ENCODE measurements around the gene C1QTNF12.

Gene C1QTNF12

DNA sequence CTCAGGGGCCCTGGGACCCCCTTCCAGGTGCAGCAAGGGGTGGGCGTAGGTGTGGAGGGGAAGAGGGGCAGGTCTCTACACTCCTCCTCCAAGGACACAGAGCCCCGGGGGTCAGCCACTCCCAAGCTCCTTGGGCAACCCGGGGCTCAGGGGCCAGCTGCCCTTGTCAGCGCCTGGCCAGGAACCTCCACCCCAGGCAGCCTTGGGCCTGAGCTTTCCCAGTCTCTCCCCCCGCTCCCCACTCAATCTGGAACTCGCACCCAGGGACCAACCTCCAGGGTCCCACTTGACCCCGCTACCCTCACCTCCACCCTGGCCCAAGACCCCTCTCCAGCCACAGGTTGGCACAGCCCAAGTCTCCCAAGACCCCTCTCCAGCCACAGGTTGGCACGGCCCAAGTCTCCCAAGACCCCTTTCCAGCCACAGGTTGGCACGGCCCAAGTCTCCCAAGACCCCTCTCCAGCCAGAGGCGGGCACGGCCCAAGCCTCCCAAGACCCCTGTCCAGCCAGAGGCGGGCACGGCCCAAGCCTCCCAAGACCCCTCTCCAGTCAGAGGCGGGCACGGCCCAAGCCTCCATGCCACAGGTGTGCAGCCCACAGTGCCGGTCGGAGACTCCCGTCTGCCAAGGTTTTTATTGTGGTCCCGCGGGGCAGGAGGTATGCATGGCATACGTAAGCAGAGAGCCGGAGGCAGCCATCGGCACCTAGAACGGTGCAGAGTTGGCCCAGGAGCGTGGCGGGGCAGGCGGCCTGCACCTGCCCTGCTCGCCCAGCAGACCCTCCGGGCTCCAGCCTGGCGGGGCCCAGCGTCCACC is 35.6 kb downstream of the C1QTNF12 start:
- DNase-seq = no peak

DNA sequence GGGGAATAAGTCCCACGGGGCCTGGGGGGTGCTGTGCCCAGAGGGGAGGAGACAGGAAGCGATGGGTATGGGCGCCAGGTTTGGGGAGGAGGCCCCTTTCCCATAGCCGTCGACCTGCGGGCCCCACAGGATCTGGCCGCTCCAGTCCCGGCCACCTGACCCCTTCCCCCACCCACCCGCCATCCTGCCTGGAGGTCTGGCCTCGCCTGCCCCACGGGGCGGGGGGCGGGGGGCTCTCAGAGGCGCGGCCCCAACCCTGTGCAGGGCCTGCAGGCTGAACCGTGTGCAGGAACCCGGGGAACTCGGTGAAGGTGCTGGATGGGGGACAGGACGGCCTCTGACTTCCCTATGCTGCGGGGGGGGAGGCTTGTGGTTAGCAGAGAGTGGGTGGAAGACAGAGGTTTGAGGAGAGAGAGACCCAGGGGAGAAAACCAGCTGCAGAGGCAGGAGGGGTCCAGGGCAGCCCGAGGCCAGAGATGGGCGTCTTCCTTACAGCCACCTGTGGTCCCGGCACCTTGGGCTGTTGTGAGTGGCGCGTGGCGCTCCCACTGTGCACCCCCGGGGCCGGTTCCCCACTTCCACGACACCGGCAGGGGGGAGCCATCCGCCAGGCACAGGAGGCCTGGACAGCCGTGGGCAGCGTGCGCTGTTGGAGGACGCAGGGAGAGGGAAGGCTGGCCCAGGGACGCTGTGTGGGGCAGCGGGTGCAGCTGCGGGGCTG is 37.6 kb downstream of the C1QTNF12 start:
- no peak for DNase-seq

DNA sequence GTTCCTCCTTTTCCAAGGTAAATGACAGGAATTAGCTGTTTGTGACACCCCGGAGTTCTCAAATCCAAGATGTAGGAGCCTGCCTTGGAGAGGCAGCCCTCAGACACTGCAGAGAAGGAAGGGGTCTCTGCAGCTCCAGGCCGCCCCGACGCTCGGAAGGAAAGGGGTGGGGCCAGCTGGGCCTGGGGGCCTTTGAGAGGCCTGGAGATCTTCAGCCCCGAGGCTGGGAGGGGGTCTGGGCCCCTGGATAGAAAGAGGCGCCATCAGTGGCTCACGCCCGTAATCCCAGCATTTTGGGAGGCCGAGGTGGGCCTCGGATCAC is 39.0 kb downstream of the C1QTNF12 start:
- DNase-seq = no peak

DNA sequence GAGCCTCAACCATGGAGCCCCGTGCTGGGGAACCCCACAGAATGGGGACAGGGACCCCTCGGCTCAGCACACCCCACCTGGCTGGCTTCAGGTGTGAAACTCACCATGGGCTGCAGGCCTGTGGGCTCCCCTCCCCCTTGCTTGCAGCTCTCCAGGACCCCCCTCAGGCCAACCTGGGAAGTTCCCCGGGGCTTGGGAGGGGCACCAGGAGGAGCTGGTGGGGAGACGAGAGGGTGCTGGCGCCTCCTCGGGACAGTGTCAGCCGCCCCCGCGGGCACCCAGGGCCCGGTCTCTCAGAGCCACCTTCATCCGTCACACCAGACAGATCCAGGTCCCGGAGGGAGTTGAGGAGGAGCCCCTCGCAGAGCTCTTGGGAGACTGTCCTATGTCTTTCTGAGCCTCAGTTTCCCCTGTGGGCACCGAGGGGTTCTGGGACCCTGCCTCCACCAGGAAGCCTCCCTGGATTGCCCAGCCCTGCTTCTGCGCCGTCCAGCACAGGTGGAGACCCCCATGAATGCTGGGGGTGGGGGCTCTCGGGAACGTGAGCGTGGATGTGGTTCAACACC is 39.5 kb downstream of the C1QTNF12 start:
- no peak for DNase-seq

DNA sequence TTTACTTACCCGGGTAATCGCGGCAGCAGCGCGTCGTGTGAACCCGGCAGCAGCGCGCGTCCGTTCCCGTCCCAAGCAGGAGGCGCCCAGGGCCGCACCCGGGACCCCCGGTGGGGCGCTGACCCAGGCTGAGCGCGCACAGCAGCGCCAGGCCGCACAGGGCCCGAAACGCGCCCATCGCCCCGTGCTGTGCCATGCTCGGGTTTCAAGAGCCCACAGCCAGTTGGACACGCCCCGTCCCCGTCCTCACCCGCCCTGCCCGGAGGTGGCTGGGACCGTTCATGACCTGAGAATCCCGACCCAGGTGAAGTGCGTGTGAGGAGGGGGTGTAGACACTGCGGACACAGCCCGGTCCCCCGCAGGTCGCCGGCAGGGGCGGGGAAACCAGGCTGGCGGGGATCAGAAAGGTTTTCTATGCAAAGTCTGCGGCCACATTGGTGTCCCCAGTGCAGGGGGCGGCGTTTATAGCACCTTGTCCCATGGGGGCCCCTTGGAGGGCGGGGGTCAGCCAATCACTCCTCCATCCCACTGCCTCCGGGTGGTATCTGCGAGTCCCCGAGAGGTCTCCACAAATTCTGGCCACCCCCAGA is 40.1 kb downstream of the C1QTNF12 start, which contains the start of gene TNFRSF18:
TSS of gene TNFRSF18 (minus strand) at position 217 of the 590 bp plus-strand sequence. CDS start at position 196, 21 bp downstream.
- no peak for DNase-seq

DNA sequence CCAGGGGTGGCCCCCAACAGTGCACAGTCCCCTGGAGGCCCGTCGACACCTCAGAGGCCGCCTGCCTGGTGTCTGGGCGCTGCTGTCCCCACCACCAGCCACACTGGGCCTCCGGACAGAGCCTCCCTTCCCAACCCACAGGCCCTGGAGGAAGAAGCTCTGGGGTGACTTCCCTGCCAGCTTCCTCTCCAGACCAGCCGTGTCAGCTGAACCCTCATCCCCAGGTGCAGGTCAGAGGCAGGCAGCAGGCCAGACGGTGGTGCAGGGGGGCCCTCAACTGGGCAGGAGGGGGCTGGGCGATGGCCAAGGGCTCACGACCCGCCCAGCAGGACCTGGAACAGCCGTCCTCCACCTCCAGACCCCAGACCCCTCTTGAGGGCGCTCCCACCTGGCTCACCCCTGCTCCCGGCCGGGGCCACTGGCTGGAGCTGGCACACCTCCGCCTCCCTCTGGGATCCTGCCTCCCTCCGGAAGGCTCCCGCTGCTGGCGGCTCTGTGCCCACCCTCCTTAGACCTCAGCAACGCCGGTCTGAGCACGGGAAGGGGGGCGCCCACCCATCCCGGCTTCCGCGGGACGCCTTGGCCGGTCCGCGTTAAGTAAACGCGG is 40.6 kb downstream of the C1QTNF12 start:
- DNase-seq = no peak

DNA sequence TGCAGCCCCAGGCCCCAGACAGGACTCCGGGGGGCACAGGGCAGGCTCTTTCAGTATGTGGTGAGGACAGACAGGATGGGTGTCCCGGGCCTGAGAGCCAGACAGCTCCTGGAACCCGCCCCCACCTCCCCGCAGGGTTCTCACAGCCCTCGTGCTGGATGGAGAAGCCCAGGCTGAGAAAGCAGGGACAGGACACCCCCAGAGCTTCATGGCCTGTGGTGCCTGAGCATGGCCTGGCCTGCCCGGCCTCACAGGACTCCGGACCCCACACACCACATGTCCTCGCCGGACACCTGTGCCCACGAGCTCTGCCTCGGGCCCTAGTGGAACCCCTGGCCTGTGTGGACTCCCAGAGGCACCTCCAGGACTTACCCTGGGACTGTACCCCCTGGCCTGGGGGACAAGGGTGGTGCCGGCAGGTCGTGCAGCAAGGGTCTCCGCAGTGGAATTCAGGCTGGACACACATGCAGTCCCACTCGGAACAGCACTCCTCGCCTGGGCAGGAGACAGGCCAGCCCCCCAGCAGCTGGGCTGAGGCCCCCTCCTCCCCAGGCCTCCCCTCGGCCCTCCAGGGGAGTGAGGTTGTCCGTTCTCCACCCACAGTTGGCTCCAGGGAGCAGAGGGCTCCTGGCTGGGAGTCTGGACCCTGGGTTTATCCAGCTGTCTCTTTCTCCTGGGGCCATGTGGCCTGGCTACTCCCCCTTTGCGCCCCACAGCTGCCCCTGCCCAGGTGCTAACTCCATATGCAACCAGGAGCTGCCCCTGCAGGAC is 41.3 kb downstream of the C1QTNF12 start:
- DNase-seq = no peak

DNA sequence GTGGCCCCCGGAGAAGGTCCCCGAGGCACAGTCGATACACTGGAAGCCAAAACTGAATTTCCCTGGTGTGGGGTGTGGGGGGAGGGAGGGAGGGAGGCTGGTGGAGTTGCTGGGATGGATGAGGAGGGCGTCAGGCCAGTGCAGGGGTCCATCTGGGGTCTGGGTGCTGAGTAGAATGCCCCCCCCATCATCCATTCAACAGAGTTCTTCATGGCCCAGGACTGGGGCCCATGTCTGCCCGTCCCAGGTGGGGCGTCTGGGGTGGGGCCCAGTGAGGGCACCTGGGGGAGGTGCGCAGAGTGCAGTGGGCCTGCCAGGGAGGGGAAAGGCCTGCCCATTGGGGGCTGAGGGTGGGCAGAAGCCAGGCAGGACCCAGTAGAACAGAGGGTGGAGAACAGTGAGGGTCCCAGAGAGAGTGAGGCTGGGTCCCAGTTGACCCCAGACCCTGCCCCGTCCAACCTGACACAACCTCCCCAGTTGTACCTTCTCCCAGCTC is 42.0 kb downstream of the C1QTNF12 start:
- no peak for DNase-seq

DNA sequence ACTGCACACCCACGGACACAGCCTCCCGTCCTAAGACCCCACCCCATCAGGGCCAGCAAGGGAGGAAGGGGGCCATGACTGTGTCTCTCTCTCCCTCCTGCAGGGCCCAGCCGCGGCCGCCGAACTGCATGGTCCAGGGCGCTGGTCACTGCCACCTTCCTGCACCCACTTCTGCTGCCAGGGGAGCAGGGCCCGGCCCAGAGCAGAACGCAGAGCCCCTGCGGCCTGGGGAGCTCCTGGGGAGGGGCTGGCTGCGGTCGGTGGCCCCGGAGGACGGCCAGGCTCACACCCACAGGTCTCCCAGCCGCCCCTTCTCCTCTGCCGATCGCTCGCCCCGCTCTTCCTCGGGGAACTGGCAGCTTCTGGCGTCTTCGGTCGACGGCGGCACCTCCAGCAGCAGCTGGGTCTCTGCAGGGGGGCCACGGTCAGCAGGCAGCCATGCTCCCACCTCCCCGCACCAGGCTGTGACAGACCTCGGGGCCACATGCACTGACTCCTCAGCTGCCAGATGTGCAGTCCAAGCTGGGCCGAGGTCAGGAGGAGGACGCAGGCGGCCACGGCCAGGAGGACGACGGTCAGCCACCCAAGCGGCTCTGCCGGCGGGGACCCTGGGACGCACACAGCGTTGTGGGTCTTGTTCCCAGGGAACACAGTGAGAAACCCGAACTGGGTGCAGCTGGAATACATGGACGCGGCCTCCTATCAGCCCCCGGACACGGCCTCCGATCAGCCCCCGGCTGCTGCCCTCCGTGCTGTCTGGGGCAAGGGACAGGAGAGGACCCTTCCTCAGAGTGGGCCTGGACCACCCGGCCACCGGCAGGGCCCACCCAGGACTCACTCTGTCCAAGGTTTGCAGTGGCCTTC is 42.7 kb downstream of the C1QTNF12 start:
- no peak for DNase-seq

DNA sequence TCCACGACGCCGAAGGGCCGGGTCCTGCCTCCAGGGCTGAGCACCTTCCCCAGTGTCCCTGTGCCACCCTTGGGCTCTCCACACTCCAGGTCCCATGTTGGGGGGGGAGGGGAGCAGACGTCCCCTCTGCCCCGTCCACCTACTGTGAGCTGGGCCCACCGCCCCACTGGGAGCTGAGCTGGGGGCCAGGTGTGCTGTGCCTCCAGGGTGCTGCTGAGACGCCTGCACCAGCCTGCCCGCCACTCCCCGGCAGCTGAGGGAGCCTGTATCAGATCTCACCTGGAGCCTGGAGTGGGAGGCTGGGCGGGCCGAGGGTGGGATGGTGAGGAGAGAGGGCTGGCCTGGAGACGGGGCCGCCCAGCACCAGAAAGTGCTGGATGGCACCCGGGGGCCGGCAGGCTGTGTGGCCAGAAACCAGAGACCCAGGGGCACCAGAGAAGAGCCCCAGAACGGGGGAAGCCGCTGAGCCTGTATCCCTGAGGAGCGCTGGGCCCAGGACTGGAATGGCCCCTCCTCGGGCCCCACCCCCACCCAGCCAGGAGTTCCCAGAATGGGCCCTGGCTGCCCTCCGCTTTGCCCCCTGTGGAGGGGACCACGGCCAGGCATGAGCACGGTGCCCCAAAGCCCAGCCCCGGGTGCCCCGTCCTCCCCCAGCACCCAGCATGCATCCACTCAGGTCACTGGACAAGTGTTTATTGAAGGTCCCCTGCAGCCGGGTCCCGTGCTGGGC is 43.5 kb downstream of the C1QTNF12 start:
- no peak for DNase-seq

DNA sequence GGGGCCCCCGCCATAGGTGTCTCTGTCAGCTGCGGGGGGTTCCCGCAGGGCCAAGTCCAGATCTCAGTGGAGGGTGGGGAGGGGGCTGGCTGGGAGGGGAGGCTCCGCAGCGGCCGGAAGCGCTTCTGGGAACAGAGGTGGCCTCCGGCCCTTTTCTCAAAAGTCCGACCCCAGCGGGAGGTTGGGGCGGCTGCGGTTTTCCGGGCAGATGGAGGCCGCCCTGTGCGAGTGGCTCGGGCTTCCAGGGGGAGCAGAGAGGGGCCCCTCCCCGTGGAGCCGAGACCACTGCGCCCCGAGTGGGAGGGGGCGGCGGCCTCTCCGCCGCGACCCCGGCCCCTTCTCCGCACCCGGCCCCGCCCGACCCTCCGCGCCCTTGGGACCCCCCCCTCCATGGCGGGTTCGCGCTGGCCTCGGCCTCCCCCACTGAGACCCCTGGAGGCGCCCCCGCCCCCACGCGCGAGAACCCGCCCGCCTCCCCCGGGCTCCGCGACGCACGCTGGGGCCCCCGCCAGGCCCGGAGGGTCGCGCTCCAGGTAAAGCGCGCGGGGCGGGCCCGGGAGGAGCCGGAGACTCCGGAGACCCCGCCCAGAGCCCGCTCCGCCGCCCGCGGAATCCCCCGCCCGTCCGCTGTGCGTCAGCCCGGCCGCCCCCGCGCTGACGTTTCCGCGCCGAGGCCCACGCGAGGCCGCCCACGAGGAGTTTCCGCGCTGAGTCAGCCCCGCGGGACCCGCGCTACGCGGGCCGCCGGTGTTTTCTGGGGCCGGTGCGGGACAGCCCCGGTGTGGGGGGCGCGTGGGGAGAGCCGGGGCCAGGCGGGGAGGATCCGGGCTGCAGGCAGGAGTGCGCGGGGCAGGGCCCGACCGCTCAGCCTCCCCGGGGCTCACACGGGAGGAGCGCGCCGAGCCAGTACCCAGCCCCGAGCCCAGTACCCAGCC is 45.4 kb downstream of the C1QTNF12 start:
- peak; percentile 27 for DNase-seq

DNA sequence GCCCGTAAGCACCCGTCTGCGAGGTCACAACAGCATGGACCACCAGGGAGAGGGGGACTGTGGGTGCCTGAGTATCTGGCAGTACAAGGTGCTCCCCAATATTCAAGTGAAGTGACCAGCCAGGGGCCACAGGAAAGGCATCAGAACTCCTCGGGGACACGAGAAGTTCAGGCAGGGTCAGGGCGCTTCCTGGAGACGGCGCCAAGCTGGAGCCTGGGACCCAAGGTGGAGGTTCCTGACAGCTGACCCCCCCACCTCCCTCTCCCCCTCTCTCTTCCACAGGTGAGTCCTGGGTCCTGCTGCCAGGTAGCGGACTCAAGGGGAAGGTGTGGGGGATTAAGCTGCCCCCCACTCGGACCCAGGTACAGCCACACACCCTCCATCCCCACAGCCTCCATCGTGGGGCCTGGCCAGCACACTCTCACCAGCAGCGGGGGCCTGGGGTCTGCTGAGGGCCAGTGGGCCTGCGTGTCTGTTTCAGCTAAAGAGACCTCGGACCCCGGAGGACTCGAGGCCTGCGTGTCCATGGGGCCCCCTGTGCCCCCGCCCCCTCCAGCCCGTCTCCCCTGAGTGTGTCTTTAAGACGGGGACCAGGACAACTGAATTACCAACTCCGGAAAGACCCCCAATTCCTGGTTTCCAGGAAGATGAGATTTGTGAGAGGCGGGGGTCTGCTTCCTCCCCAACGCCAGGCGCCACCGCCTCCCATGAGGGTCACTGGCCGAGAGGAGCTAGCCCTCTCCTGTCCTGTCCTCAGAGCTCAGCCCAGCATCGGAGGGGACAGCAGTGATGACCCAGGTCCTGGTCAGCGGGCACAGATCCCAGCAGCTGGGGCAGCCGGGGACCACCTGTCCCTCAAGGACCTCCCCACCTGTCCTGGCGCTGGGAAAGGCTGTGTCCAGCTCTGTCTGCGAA is 46.3 kb downstream of the C1QTNF12 start:
- no peak for DNase-seq

DNA sequence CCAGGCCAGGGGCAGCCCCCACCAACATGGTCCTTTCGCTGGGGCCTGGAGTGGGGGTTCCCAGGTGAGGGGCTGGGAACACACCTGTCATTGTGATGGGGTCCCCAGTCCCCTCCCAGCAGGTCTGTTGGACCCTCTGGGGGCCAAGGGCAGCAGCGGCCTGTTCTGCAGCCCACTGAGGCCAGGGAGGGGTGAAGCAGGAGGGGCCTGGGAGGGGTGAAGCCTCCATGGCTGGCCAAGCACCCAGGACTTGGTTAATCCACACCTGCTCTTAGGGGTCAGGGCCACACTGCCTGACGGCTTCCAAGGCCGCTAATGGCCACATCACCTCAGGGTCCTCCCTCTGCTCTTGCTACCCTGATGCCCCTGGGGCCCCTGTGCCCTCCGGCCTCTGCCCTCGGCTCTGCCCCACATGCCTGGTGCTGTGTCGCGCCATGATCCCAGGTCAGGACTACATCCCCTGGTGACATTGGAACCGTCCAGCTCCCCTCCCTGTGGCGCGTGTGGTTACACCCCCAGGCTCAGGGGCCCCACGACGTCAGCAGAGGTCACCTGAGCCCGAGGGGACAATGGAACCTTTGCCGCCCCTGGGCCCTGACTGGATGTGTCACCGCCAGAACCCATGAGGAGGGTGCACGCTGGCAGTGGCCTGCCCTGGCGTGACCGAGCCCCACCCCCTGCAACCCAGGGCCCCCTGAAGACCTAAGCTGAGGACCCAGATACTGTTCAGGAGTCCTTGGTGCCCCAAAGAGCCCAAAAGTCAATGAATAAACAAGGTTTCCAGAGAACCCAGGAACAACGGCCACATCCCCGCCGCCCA is 47.2 kb downstream of the C1QTNF12 start:
- DNase-seq = no peak

DNA sequence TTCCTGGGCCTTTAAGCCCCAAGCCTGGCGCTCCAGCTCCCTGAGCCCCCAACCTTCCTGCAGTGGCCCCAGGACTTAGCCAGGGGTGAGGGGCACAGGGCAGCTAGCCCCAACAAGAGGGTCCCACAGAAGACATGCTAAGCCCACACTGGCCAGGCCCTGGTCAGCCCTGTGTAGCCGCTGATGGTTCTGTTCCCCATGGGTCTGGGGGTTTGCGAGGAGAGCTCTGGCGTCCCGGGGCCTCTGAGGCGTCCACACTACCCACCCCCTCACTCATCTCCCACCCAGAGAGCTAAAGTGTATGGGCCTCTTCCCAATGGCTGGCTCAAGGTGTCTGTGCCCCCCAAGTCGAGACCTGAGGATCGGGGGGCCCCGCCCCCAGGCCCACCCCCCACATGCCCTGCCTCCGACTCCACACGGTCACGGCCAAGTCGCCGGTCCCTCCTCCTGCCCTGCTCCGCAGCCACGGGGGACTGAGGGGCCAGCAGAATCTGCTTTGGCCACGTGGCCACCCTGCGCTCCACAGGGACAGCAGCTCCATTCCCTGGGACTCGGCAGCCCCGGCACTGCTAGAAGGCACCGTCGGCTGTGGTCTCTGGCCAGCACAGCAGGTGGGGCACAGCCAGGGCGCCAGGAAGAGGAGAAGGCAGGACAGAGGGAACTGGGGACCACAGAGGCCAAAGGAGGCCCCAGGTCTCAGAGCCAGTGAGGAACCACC is 47.9 kb downstream of the C1QTNF12 start:
- no peak for DNase-seq

DNA sequence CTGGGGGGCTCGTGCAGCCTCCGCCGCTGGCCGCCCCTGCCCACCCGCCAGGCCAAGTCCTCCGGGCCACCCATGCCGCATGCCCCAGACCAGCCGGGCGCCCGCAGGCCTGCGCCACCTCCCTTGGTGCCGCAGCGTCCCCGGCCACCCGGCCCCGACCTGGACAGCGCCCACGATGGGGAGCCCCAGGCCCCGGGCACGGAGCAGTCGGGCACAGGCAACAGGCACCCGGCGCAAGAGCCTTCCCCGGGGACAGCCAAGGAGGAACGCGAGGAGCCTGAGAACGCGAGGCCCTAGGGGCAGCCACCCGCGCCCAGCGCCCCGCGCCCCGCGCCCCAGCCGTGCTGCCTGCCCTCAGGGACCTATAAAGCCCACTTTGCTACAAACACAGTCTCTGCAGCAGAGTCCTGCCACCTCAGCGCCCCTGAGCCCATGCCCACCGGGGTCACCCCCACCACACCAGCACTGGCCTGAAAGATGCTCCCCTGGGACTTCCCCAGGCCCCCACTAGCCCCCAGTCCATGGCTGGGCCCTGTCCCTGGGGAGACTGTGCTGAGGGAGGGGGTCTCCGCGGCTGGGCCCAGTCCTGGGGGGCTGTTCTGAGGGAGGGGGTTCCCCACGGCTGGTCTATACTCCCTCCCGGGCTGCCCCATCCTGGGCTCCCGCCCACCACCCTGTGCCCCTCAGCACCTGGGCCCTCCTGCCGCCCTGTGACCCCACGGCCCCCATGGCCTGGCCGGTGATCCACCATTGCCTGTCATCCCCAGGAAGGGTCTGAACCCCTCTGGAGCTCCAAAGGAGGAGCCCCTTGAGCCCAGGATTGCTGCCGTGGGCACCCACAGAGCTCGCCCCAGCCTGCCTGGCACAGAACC is 48.7 kb downstream of the C1QTNF12 start:
- no peak for DNase-seq

DNA sequence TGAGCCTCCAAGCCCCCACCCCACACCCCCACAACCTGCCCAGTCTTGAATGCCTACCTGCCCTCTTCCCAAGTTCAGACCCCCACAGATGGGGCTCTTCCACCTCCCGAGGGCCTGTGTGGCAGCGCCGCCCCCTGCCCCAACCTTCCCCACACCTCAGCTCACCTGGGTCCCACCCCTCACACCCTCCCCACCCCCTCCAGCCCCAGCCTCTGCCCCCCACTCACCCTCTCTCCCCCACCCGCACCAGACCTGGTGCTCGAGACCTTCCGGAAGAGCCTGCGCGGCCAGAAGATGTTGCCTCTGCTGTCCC is 49.4 kb downstream of the C1QTNF12 start:
- DNase-seq = no peak

Data from COR-L47 (cell line).